Activated naive CD8-positive, alpha-beta T cell treated with anti-CD3 and anti-CD28 coated beads for 36 hours (primary cell): Measurements from ENCODE around the gene TRIO. TPM values are rescaled to one million over a fixed set of nuclear protein-coding genes. Genes with fewer than 3 reads are reported as not detected.

Source experiments
- DNase-seq: peaks from one replicate; pipeline ENCODE4 v3.0.0; 2021
- H3K27ac Mint-ChIP-seq: one replicate; pipeline ENCODE4 v1.8.0; 2022; ENCODE audit warnings: mild to moderate bottlenecking, moderate library complexity, mixed read lengths
- H3K27me3 Mint-ChIP-seq: one replicate; pipeline ENCODE4 v1.8.0; 2022; ENCODE audit warnings: mild to moderate bottlenecking, mixed read lengths
- H3K36me3 Mint-ChIP-seq: one replicate; pipeline ENCODE4 v1.8.0; 2021; ENCODE audit warnings: mild to moderate bottlenecking, mixed read lengths
- H3K4me1 Mint-ChIP-seq: one replicate; pipeline ENCODE4 v1.8.0; 2021; ENCODE audit warnings: mixed read lengths
- H3K4me3 Mint-ChIP-seq: one replicate; pipeline ENCODE4 v1.8.0; 2022; ENCODE audit warnings: mild to moderate bottlenecking, moderate library complexity, mixed read lengths
- H3K9me3 Mint-ChIP-seq: one replicate; pipeline ENCODE4 v1.8.0; 2022; ENCODE audit warnings: mixed read lengths
- total RNA-seq, 2 experiments: library from RNA; stranded (reverse); gene quantifications; one replicate each; pipeline ENCODE4 v1.2.3, GENCODE V29; 2021

TRIO gene
- total RNA-seq, 2 experiments from 2014 or later: 7.4 to 9.8 TPM

DNA sequence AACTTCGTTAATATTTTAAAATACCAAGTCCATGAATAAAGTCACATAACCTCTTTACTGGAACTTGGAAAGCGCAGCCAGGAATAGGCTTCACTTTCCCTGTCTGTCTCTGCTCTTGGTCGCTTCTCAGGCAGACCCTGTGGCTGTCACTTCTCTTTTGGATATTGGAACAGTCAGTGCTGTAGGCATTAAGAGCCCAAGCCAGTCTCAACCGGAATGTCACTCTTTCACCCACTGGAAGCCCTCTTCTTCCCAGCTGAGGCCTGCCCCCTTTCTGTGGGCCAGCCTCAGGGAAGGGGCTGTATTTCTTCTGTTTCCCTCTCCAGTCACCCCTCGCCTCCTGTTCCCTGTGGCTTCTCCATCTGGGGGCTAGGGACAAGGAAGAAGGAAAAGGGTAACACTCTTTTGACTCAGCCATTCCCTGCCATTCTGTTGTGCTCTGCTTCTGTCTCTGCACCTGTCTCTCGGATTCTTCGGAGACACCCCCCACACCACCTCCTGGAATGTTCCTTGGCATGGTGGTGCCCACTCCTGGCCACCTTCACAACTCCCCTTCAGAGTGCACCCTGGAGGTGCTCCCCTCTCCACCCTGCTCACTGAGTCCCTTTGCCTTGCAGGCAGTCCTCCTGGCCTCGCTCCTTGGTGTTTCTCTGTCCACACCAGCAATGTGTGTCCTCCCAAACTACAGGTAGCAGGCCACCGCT, 103.4 kb downstream of the TRIO start:
- DNase-seq: no peak
- H3K27ac Mint-ChIP-seq: no peak overlapping the region
- no peaks in the 10 kb centered on the region for H3K4me1 Mint-ChIP-seq
- peaks cover 13% of the 10 kb centered on the region for H3K27me3 Mint-ChIP-seq
- no peaks in the 10 kb centered on the region for H3K9me3 Mint-ChIP-seq
- no peak overlapping the region for H3K4me3 Mint-ChIP-seq
- no peaks in the 10 kb centered on the region for H3K36me3 Mint-ChIP-seq

- no peak for DNase-seq
- no peaks in the 10 kb centered on the region for H3K9me3 Mint-ChIP-seq
- no peak overlapping the region for H3K27ac Mint-ChIP-seq
- no peaks in the 10 kb centered on the region for H3K36me3 Mint-ChIP-seq
- no peak overlapping the region for H3K4me3 Mint-ChIP-seq
- H3K27me3 Mint-ChIP-seq: peaks cover 9% of the 10 kb centered on the region
- no peaks in the 10 kb centered on the region for H3K4me1 Mint-ChIP-seq
Measured at GRCh38 chr5:14247054-14247386, 103.9 kb downstream of the TRIO start.

- Mint-ChIP-seq H3K4me3 (no peak overlapping the region), H3K4me1 (no peaks in the 10 kb centered on the region), H3K36me3 (no peaks in the 10 kb centered on the region), H3K27ac (no peak overlapping the region), H3K27me3 (peaks cover 9% of the 10 kb centered on the region), H3K9me3 (no peaks in the 10 kb centered on the region)
- DNase-seq: no peak
Measured at GRCh38 chr5:14249258-14250082, 106.3 kb downstream of the TRIO start.

DNA sequence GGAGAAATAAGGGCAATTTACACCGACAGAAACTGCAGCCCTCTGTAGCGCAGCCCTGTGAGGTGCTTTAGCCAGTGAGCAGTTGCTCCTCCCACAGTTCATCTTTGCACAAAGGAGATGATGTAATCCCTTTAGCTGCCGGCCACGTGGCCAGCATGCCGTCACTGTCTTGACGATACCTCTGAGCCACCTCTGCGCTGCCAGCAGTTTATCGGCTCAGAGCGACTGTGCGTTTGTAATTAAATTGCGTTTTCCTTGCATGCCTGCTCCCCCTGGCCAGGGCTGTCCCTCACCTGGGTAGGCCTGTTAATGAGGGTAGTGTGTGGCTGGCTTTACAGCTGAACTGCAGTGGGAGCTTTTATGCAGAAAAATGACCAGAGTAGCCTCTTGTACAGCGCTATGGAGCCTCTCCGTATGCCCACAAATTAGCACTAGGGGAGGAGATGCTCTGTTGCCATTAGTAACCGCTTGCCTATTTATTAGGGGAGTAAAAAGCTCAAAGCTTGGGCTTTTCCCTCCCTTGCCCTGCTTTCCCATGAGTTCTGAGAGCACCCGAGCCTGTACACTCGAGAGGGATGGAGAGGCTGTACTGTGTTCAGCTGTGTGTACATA, 107.0 kb downstream of the TRIO start:
- no peaks in the 10 kb centered on the region for H3K4me1 Mint-ChIP-seq

GRCh38 chr5:14250748-14251701, 107.9 kb downstream of the TRIO start:
- Mint-ChIP-seq H3K36me3 (peaks cover 3% of the 10 kb centered on the region), H3K9me3 (peaks cover 4% of the 10 kb centered on the region), H3K27me3 (peaks cover 12% of the 10 kb centered on the region), H3K4me1 (peaks cover 1% of the 10 kb centered on the region), H3K4me3 (no peak overlapping the region), H3K27ac (no peak overlapping the region)
- no peak for DNase-seq

More for the DNA sequence above, 107.0 kb downstream of the TRIO start:
- H3K9me3 Mint-ChIP-seq: no peaks in the 10 kb centered on the region
- no peak overlapping the region for H3K27ac Mint-ChIP-seq
- H3K4me3 Mint-ChIP-seq: no peak overlapping the region
- no peaks in the 10 kb centered on the region for H3K36me3 Mint-ChIP-seq
- DNase-seq: no peak
- peaks cover 9% of the 10 kb centered on the region for H3K27me3 Mint-ChIP-seq

- H3K9me3 Mint-ChIP-seq: peaks cover 10% of the 10 kb centered on the region
- peaks cover 5% of the 10 kb centered on the region for H3K36me3 Mint-ChIP-seq
- DNase-seq: no peak
- H3K4me1 Mint-ChIP-seq: peaks cover 2% of the 10 kb centered on the region
- no peak overlapping the region for H3K27ac Mint-ChIP-seq
- peaks cover 11% of the 10 kb centered on the region for H3K27me3 Mint-ChIP-seq
- no peak overlapping the region for H3K4me3 Mint-ChIP-seq
Measured at GRCh38 chr5:14251733-14252132, 108.6 kb downstream of the TRIO start.

- Mint-ChIP-seq H3K4me1 (peaks cover 2% of the 10 kb centered on the region), H3K27ac (no peak overlapping the region), H3K9me3 (peaks cover 11% of the 10 kb centered on the region), H3K36me3 (peaks cover 5% of the 10 kb centered on the region), H3K4me3 (no peak overlapping the region), H3K27me3 (peaks cover 14% of the 10 kb centered on the region)
- no peak for DNase-seq
Measured at GRCh38 chr5:14252793-14253192, 109.7 kb downstream of the TRIO start.

GRCh38 chr5:14254686-14255085, 111.5 kb downstream of the TRIO start:
- Mint-ChIP-seq H3K4me1 (peaks cover 2% of the 10 kb centered on the region), H3K4me3 (no peak overlapping the region), H3K36me3 (peaks cover 5% of the 10 kb centered on the region), H3K27me3 (peaks cover 14% of the 10 kb centered on the region), H3K27ac (no peak overlapping the region), H3K9me3 (peaks cover 11% of the 10 kb centered on the region)
- no peak for DNase-seq

DNA sequence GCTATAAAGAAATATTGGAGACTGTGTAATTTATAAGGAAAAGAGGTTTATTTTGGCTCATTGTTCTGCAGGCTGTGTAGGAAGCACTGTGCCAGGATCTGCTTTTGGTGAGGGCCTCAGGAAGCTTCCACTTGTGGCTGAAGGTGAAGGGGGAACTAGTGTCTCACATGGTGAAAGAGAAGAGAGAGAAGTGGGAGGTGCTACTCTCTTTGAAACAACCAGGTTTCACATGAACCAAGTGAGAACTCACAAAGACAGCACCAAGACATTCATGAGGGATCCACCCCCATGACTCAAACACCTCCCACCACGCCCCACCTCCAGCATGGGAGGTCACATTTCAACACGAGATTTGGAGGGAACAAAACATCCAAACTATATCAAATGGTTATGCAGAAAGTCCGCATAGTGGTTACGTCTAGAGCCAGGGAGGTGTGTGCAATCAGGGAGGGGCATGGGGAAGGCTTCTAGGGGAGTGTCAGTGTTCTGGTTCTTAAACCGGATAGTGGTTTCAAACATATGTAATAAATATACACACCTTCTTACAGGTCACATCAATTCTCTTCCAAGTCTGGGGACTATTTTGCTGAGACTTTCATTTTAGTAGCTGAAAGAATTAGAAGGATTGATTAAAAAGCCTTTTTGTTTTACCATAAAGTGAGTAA, 113.0 kb downstream of the TRIO start:
- Mint-ChIP-seq H3K27me3 (peaks cover 14% of the 10 kb centered on the region), H3K4me3 (no peak overlapping the region), H3K4me1 (peaks cover 2% of the 10 kb centered on the region), H3K36me3 (peaks cover 5% of the 10 kb centered on the region), H3K27ac (no peak overlapping the region), H3K9me3 (peaks cover 11% of the 10 kb centered on the region)
- no peak for DNase-seq

- H3K4me1 Mint-ChIP-seq: peaks cover 2% of the 10 kb centered on the region
- no peak overlapping the region for H3K27ac Mint-ChIP-seq
- H3K36me3 Mint-ChIP-seq: peaks cover 5% of the 10 kb centered on the region
- peaks cover 14% of the 10 kb centered on the region for H3K27me3 Mint-ChIP-seq
- H3K4me3 Mint-ChIP-seq: no peak overlapping the region
- DNase-seq: no peak
- peaks cover 11% of the 10 kb centered on the region for H3K9me3 Mint-ChIP-seq
Measured at GRCh38 chr5:14256756-14257393, 113.7 kb downstream of the TRIO start.

- Mint-ChIP-seq H3K4me1 (peaks cover 2% of the 10 kb centered on the region), H3K27me3 (peaks cover 22% of the 10 kb centered on the region), H3K9me3 (peaks cover 11% of the 10 kb centered on the region), H3K36me3 (peaks cover 5% of the 10 kb centered on the region), H3K4me3 (no peak overlapping the region), H3K27ac (no peak overlapping the region)
- no peak for DNase-seq
Measured at GRCh38 chr5:14257995-14258403, 114.9 kb downstream of the TRIO start.

- Mint-ChIP-seq H3K27ac (no peak overlapping the region), H3K9me3 (peaks cover 11% of the 10 kb centered on the region), H3K27me3 (peaks cover 28% of the 10 kb centered on the region), H3K4me1 (peaks cover 2% of the 10 kb centered on the region), H3K4me3 (no peak overlapping the region), H3K36me3 (peaks cover 5% of the 10 kb centered on the region)
- no peak for DNase-seq
Measured at GRCh38 chr5:14258840-14259239, 115.7 kb downstream of the TRIO start.

DNA sequence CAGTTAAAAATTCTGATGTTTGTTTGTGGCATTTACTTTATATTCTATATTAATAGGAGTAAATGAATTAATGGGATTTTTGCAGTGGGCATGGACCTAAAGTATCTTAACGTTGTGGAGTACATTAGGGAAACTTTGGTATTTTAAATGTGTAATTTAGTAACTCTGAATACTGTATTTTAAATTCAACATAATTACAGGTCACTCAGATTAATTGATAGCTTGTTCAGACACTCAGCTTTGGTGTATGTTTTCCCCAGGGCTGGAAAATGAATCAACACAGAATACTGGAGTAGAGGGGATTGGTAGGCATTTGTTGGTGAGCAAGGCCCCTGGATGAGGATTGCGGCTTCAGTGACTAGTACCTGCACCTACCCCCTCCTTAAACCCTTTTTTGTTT, 117.5 kb downstream of the TRIO start:
- H3K4me3 Mint-ChIP-seq: no peak overlapping the region
- H3K27me3 Mint-ChIP-seq: peaks cover 37% of the 10 kb centered on the region
- peaks cover 11% of the 10 kb centered on the region for H3K9me3 Mint-ChIP-seq
- peaks cover 8% of the 10 kb centered on the region for H3K4me1 Mint-ChIP-seq
- DNase-seq: no peak
- peaks cover 5% of the 10 kb centered on the region for H3K36me3 Mint-ChIP-seq
- no peak overlapping the region for H3K27ac Mint-ChIP-seq

GRCh38 chr5:14261235-14261634, 118.1 kb downstream of the TRIO start:
- no peaks in the 10 kb centered on the region for H3K36me3 Mint-ChIP-seq
- H3K4me1 Mint-ChIP-seq: peaks cover 6% of the 10 kb centered on the region
- no peak overlapping the region for H3K27ac Mint-ChIP-seq
- peaks cover 38% of the 10 kb centered on the region for H3K27me3 Mint-ChIP-seq
- H3K9me3 Mint-ChIP-seq: peaks cover 6% of the 10 kb centered on the region
- no peak for DNase-seq
- no peak overlapping the region for H3K4me3 Mint-ChIP-seq
